ENCODE data around the gene DUOX1. TPM values are rescaled to one million over a fixed set of nuclear protein-coding genes. Genes with fewer than 3 reads are reported as not detected.

The DUOX1 gene
- polyA plus RNA-seq, 3 donors: 0.22 TPM; not detected in 2

- DNase-seq: no peak
- H4K20me1 ChIP-seq (ENCODE audit: insufficient read depth, low read length): no peaks in the 10 kb centered on the region
- H3K27ac ChIP-seq (ENCODE audit: low read depth in 1 of 2, low read length in 2 of 2): no peak overlapping the region
- H3K4me3 Mint-ChIP-seq: peak overlapping the region in 1 of 2 donors; percentile 86
- H3K9me3 ChIP-seq (replicated peaks in 1 of 2; ENCODE audit: control insufficient read depth in 1 of 2, insufficient read depth in 1 of 2, low read length in 2 of 2): peaks cover 5 to 50% of the 10 kb centered on the region in 2 donors
- no peak for TF ChIP-seq CTCF (IDR thresholded peaks at IDR 0.05)
- peaks cover 31% of the 10 kb centered on the region for H3K4me1 Mint-ChIP-seq
- H2AFZ ChIP-seq (ENCODE audit: insufficient read depth, low read depth, low read length, poor library complexity, severe bottlenecking): no peak overlapping the region
- H3K4me1 ChIP-seq (ENCODE audit: control insufficient read depth in 1 of 2, insufficient read depth in 2 of 2, low read length in 2 of 2): peaks cover 17 to 25% of the 10 kb centered on the region in 2 donors
- 9% methylated on average over 65 of the region's 71 CpGs for WGBS (ENCODE audit: insufficient coverage)
- peaks cover 60 to 69% of the 10 kb centered on the region in 2 donors for H3K27me3 ChIP-seq (ENCODE audit: control insufficient read depth in 2 of 2, insufficient read depth in 2 of 2, low read length in 2 of 2)
- H3K79me2 ChIP-seq (ENCODE audit: insufficient read depth, low read length): no peaks in the 10 kb centered on the region
- peaks cover 0 to 5% of the 10 kb centered on the region in 2 donors for H3K36me3 Mint-ChIP-seq
- H3K27ac Mint-ChIP-seq: no peak overlapping the region
- H3K36me3 ChIP-seq (replicated peaks in 1 of 2; ENCODE audit: control insufficient read depth in 1 of 2, insufficient read depth in 2 of 2, low read length in 2 of 2): no peaks in the 10 kb centered on the region
- peaks cover 0 to 19% (median 11%) of the 10 kb centered on the region in 7 donors for H3K9me3 Mint-ChIP-seq
- no peak overlapping the region for H3K9ac ChIP-seq (ENCODE audit: insufficient read depth, low read length, poor library complexity, severe bottlenecking)
- peak overlapping the region in 1 of 3 experiments; percentile 40 for H3K4me3 ChIP-seq (replicated peaks in 1 of 3; ENCODE audit: low read depth in 2 of 3, low read length in 3 of 3)
- peaks cover 74 to 78% (median 75%) of the 10 kb centered on the region in 3 donors for H3K27me3 Mint-ChIP-seq (ENCODE audit: low read depth in 3 of 3)
- intact Hi-C loops (cut with micrococcal nuclease): no loop called here
- peak overlapping the region; percentile 53 for H3K4me2 ChIP-seq (replicated peaks; ENCODE audit: extremely low read depth, low read length, poor library complexity, severe bottlenecking)
Observed at GRCh38 chr15:45111390-45112142, 18.2 kb upstream of the DUOX1 start.

GRCh38 chr15:45112143-45112590 is 17.6 kb upstream of the DUOX1 start:
- peak overlapping the region; percentile 53 for H3K4me2 ChIP-seq (replicated peaks; ENCODE audit: extremely low read depth, low read length, poor library complexity, severe bottlenecking)
- H4K20me1 ChIP-seq (ENCODE audit: insufficient read depth, low read length): no peaks in the 10 kb centered on the region
- intact Hi-C loops (cut with micrococcal nuclease): no loop called here
- H2AFZ ChIP-seq (ENCODE audit: insufficient read depth, low read depth, low read length, poor library complexity, severe bottlenecking): peak overlapping the region; percentile 46
- WGBS (ENCODE audit: insufficient coverage): 0% methylated on average over 4 of the region's 13 CpGs
- no peaks in the 10 kb centered on the region for H3K79me2 ChIP-seq (ENCODE audit: insufficient read depth, low read length)
- no peak for TF ChIP-seq CTCF (IDR thresholded peaks at IDR 0.05)
- peak overlapping the region in 1 of 3 experiments; percentile 40 for H3K4me3 ChIP-seq (replicated peaks in 1 of 3; ENCODE audit: low read depth in 2 of 3, low read length in 3 of 3)
- H3K4me1 ChIP-seq (ENCODE audit: control insufficient read depth in 1 of 2, insufficient read depth in 2 of 2, low read length in 2 of 2): peaks cover 23 to 31% of the 10 kb centered on the region in 2 donors
- H3K9me3 ChIP-seq (replicated peaks in 1 of 2; ENCODE audit: control insufficient read depth in 1 of 2, insufficient read depth in 1 of 2, low read length in 2 of 2): peaks cover 5 to 54% of the 10 kb centered on the region in 2 donors
- no peaks in the 10 kb centered on the region for H3K36me3 ChIP-seq (replicated peaks in 1 of 2; ENCODE audit: control insufficient read depth in 1 of 2, insufficient read depth in 2 of 2, low read length in 2 of 2)
- H3K9ac ChIP-seq (ENCODE audit: insufficient read depth, low read length, poor library complexity, severe bottlenecking): no peak overlapping the region
- H3K36me3 Mint-ChIP-seq: peaks cover 0 to 6% of the 10 kb centered on the region in 2 donors
- no peak for DNase-seq
- peak overlapping the region; percentile 52 to 86 for H3K4me3 Mint-ChIP-seq
- peaks cover 64 to 75% of the 10 kb centered on the region in 2 donors for H3K27me3 ChIP-seq (ENCODE audit: control insufficient read depth in 2 of 2, insufficient read depth in 2 of 2, low read length in 2 of 2)
- no peak overlapping the region for H3K27ac Mint-ChIP-seq
- H3K9me3 Mint-ChIP-seq: peaks cover 0 to 21% (median 11%) of the 10 kb centered on the region in 7 donors
- H3K4me1 Mint-ChIP-seq: peaks cover 36% of the 10 kb centered on the region
- H3K27me3 Mint-ChIP-seq (ENCODE audit: low read depth in 3 of 3): peaks cover 79 to 82% (median 80%) of the 10 kb centered on the region in 3 donors
- no peak overlapping the region for H3K27ac ChIP-seq (ENCODE audit: low read depth in 1 of 2, low read length in 2 of 2)

All from CD14-positive monocyte (primary cell).